ENCODE data around the gene PLEKHM2. TPM values are rescaled to one million over a fixed set of nuclear protein-coding genes. Genes with fewer than 3 reads are reported as not detected.

The PLEKHM2 gene
- total and polyA plus RNA-seq, 2 of the 4 experiments (the other 2 are of a cell fraction) = 24.7 to 48.0 TPM

GRCh38 chr1:15662477-15662876 is 21.6 kb upstream of the PLEKHM2 start:
- no peak overlapping the region for H2AK9ac ChIP-seq (replicated peaks; ENCODE audit: low read depth, low read length, poor library complexity)
- no CpG with 5 or more reads among the region's 2 CpGs for WGBS, 2 experiments (ENCODE audit: extremely low coverage in 2 of 2, insufficient read length in 1 of 2)
- H3K4me1 ChIP-seq (ENCODE audit: control insufficient read depth, insufficient read depth, low read length) = no peaks in the 10 kb centered on the region
- DNase-seq (no peak), ATAC-seq (ENCODE audit: low read depth) (no peak)
- H2AFZ ChIP-seq (replicated peaks; ENCODE audit: low read length, poor library complexity) = no peak overlapping the region
- no peak overlapping the region for H3K18ac ChIP-seq (ENCODE audit: low read depth, low read length)
- peaks cover 20 to 23% of the 10 kb centered on the region in 2 experiments; a peak in 3 of 4 replicates for H3K79me1 ChIP-seq (ENCODE audit: low read depth in 1 of 2, low read length in 2 of 2)
- in situ Hi-C loops (cut with MboI; ENCODE audit: low sequenced_read_pairs) (no loop called here), intact Hi-C loops (cut with micrococcal nuclease) (loop anchor here (5.0 kb wide), 1 partner anchor 35 kb away; no protein-coding TSS in a partner anchor), dilution Hi-C loops (cut with HindIII; ENCODE audit: low sequenced_read_pairs, unreplicated experiment) (no loop called here)
- TF ChIP-seq FOS (IDR thresholded peaks at IDR 0.05; ENCODE audit: low read depth, low read length) = no peak
- no peak for TF ChIP-seq MAFK (IDR thresholded peaks at IDR 0.05; ENCODE audit: low read depth, low read length)
- no peak for TF ChIP-seq MXI1 (IDR thresholded peaks at IDR 0.05; ENCODE audit: borderline replicate concordance, low read depth, low read length)
- TF ChIP-seq USF2 (IDR thresholded peaks at IDR 0.05; ENCODE audit: low read depth, low read length) = no peak
- no peak for TF ChIP-seq RFX5 (IDR thresholded peaks at IDR 0.05; ENCODE audit: low read depth, low read length)
- TF ChIP-seq CHD1 (IDR thresholded peaks at IDR 0.05; ENCODE audit: low read depth, low read length) = no peak
- no peak for TF ChIP-seq ELK1 (IDR thresholded peaks at IDR 0.05; ENCODE audit: borderline replicate concordance, low read depth, low read length)
- TF ChIP-seq CTCF (conservative IDR thresholded peaks at IDR 0.05; ENCODE audit: low read depth, low read length) = no peak
- no peak for TF ChIP-seq CEBPB (IDR thresholded peaks at IDR 0.05; ENCODE audit: low read depth, low read length)
- TF ChIP-seq MAZ (IDR thresholded peaks at IDR 0.05; ENCODE audit: borderline replicate concordance, low read depth, low read length) = no peak
- TF ChIP-seq RAD21 (IDR thresholded peaks at IDR 0.05; ENCODE audit: low read length) = no peak
- no peaks in the 10 kb centered on the region for H3K9me3 ChIP-seq (ENCODE audit: control insufficient read depth, insufficient read depth, low read length)
- BruUV-seq (replicated peaks) = no TSS peak
- H3K9ac ChIP-seq (ENCODE audit: low read depth, low read length) = no peak overlapping the region
- H3K56ac ChIP-seq (ENCODE audit: extremely low read depth, insufficient read depth, low read length) = no peak overlapping the region
- no peak overlapping the region for H2BK15ac ChIP-seq (ENCODE audit: low read depth, low read length)
- H4K20me1 ChIP-seq (ENCODE audit: insufficient read depth, low read length) = no peaks in the 10 kb centered on the region
- no peak overlapping the region for H3K14ac ChIP-seq (replicated peaks; ENCODE audit: low read depth, low read length)
- ChIA-PET CTCF (no interaction called here), POLR2A (ENCODE audit: unreplicated experiment) (no interaction called here)
- H2BK20ac ChIP-seq (ENCODE audit: low read depth, low read length) = no peak overlapping the region
- H3K23ac ChIP-seq (ENCODE audit: low read depth, low read length) = no peak overlapping the region
- no peak overlapping the region for H4K8ac ChIP-seq (ENCODE audit: low read depth in 2 of 2, low read length in 2 of 2)
- H4K91ac ChIP-seq (ENCODE audit: insufficient read depth, low read depth, low read length) = no peak overlapping the region
- no peak overlapping the region for H3K4me3 ChIP-seq (ENCODE audit: insufficient read depth, low read depth, low read length)
- H4K5ac ChIP-seq (ENCODE audit: low read depth, low read length) = no peak overlapping the region
- peaks cover 12% of the 10 kb centered on the region for H3K36me3 ChIP-seq (ENCODE audit: control insufficient read depth, insufficient read depth, low read length)
- H2BK5ac ChIP-seq (ENCODE audit: low read depth, low read length, poor library complexity, severe bottlenecking) = no peak overlapping the region
- H3K27ac ChIP-seq (ENCODE audit: insufficient read depth, low read length) = no peak overlapping the region
- H3K4ac ChIP-seq (ENCODE audit: low read depth, low read length) = no peak overlapping the region
- no peak overlapping the region for H2AK5ac ChIP-seq (ENCODE audit: low read depth, low read length)
- no peak overlapping the region for H3K4me2 ChIP-seq (ENCODE audit: low read depth, low read length)
- no peaks in the 10 kb centered on the region for H3K27me3 ChIP-seq (ENCODE audit: control insufficient read depth, insufficient read depth, low read length)
- H3K9me1 ChIP-seq (ENCODE audit: insufficient read depth, low read length) = peaks cover 3% of the 10 kb centered on the region; the same call in 1 of the 2 replicates
- H2BK120ac ChIP-seq (ENCODE audit: low read depth, low read length) = no peak overlapping the region

All from IMR-90 (cell line).